ENCODE results near the gene ZG16.

GRCh38 chr16:29766571-29766970 is 11.5 kb upstream of the ZG16 start:
- TF ChIP-seq CTCF (IDR thresholded peaks at IDR 0.05): no peak
- no peak for TF ChIP-seq POLR2A (IDR thresholded peaks at IDR 0.05)
